AG10803 (cell line): ENCODE results near the gene PCDH9.

Experiments
- DNase-seq: peaks from one replicate; pipeline ENCODE4 v3.0.0; 2010; ENCODE audit warnings: low read depth
- H3K4me3 ChIP-seq: 2 replicates; pipeline ENCODE4 v1.5.1; 2011; ENCODE audit warnings: mild to moderate bottlenecking, low read length, control low read depth
- CTCF ChIP-seq: conservative IDR thresholded peaks from 2 replicates; pipeline ENCODE4 v1.5.1; 2011; ENCODE audit warnings: mild to moderate bottlenecking, low read length, control low read depth, inconsistent platforms

The PCDH9 gene

GRCh38 chr13:67210208-67210607, 19.9 kb downstream of the PCDH9 start:
- no peak for TF ChIP-seq CTCF
- H3K4me3 ChIP-seq, result no peak overlapping the region
- no peak for DNase-seq

GRCh38 chr13:67208552-67208951, 21.6 kb downstream of the PCDH9 start:
- no peak for DNase-seq
- no peak for TF ChIP-seq CTCF
- no peak overlapping the region for H3K4me3 ChIP-seq

GRCh38 chr13:67204764-67205163, 25.4 kb downstream of the PCDH9 start:
- TF ChIP-seq CTCF, result no peak
- DNase-seq, result no peak
- H3K4me3 ChIP-seq, result no peak overlapping the region

GRCh38 chr13:67200605-67201004, 29.5 kb downstream of the PCDH9 start:
- no peak for DNase-seq
- no peak overlapping the region for H3K4me3 ChIP-seq
- no peak for TF ChIP-seq CTCF

- H3K4me3 ChIP-seq, result no peak overlapping the region
- TF ChIP-seq CTCF, result no peak
- DNase-seq, result no peak
Observed at GRCh38 chr13:67200183-67200582, 30.0 kb downstream of the PCDH9 start.

- TF ChIP-seq CTCF, result no peak
- no peak for DNase-seq
- H3K4me3 ChIP-seq, result no peak overlapping the region
Observed at GRCh38 chr13:67197704-67198103, 32.4 kb downstream of the PCDH9 start.

GRCh38 chr13:67193979-67194378, 36.2 kb downstream of the PCDH9 start:
- no peak for TF ChIP-seq CTCF
- no peak overlapping the region for H3K4me3 ChIP-seq
- DNase-seq, result no peak
